ENCODE data around the gene AP3B1.

Gene AP3B1

GRCh38 chr5:78274540-78275197 lies 19.8 kb downstream of the AP3B1 start:
- Histone ChIP-seq H3K9me2 (replicated peaks; ENCODE audit: low read depth, low read length) (no peaks in the 10 kb centered on the region), H3K36me3 (ENCODE audit: insufficient read depth, low read length) (peaks cover 7% of the 10 kb centered on the region; the same call in 1 of the 2 replicates), H3K4me1 (ENCODE audit: insufficient read depth, low read length, poor library complexity, severe bottlenecking) (peaks cover 3% of the 10 kb centered on the region), H2AFZ (ENCODE audit: low read length) (no peak overlapping the region), H3K27me3 (ENCODE audit: insufficient read depth, low read length, poor library complexity, severe bottlenecking) (no peaks in the 10 kb centered on the region), H3F3A (ENCODE audit: low read depth) (no peaks in the 10 kb centered on the region), H3K9me3 (ENCODE audit: insufficient read depth, low read depth, low read length) (no peaks in the 10 kb centered on the region), H3K9ac (ENCODE audit: low read depth, low read length, poor library complexity, severe bottlenecking) (no peak overlapping the region), H3K4me2 (ENCODE audit: low read depth, low read length, poor library complexity, severe bottlenecking) (no peak overlapping the region), H3K79me2 (ENCODE audit: insufficient read depth, low read length) (peaks cover 82% of the 10 kb centered on the region), H3K4me3 (ENCODE audit: low read length, poor library complexity, severe bottlenecking) (no peak overlapping the region), H4K20me1 (ENCODE audit: insufficient read depth, low read length, poor library complexity, severe bottlenecking) (peaks cover 41% of the 10 kb centered on the region)
- TF ChIP-seq EZH2phosphoT487 (IDR thresholded peaks at IDR 0.05; ENCODE audit: borderline replicate concordance) (no peak), CTCF (conservative IDR thresholded peaks at IDR 0.05; ENCODE audit: low read length) (no peak)

DNA sequence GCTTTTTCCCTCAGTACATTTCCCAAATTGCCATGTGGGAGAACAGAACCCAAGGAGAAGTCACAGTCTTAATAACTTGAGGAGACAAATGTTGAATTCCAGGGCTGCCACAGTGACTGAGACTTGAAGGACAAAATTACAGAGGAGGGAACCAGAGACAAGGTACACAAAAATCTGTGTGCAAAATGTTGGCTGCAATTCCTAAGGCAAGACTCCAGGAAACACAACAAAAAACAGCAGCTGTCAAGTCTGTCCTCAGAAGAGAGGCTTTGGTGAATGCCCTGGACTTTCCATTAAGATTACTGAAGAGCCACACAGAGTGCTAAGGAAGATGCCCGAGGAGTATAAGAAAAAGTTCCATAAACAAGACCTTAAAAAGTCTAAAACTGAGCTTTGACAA lies 21.1 kb downstream of the AP3B1 start:
- Histone ChIP-seq H3K79me2 (ENCODE audit: insufficient read depth, low read length) (peaks cover 77% of the 10 kb centered on the region), H3K36me3 (ENCODE audit: insufficient read depth, low read length) (peaks cover 7% of the 10 kb centered on the region; the same call in 1 of the 2 replicates), H3F3A (ENCODE audit: low read depth) (no peaks in the 10 kb centered on the region), H3K4me1 (ENCODE audit: insufficient read depth, low read length, poor library complexity, severe bottlenecking) (no peaks in the 10 kb centered on the region), H3K9me2 (replicated peaks; ENCODE audit: low read depth, low read length) (no peaks in the 10 kb centered on the region), H3K9me3 (ENCODE audit: insufficient read depth, low read depth, low read length) (no peaks in the 10 kb centered on the region), H3K4me3 (ENCODE audit: low read length, poor library complexity, severe bottlenecking) (no peak overlapping the region), H3K27me3 (ENCODE audit: insufficient read depth, low read length, poor library complexity, severe bottlenecking) (no peaks in the 10 kb centered on the region), H4K20me1 (ENCODE audit: insufficient read depth, low read length, poor library complexity, severe bottlenecking) (peaks cover 33% of the 10 kb centered on the region), H3K4me2 (ENCODE audit: low read depth, low read length, poor library complexity, severe bottlenecking) (no peak overlapping the region), H2AFZ (ENCODE audit: low read length) (no peak overlapping the region), H3K9ac (ENCODE audit: low read depth, low read length, poor library complexity, severe bottlenecking) (no peak overlapping the region)
- TF ChIP-seq CTCF (conservative IDR thresholded peaks at IDR 0.05; ENCODE audit: low read length) (no peak), EZH2phosphoT487 (IDR thresholded peaks at IDR 0.05; ENCODE audit: borderline replicate concordance) (no peak)

DNA sequence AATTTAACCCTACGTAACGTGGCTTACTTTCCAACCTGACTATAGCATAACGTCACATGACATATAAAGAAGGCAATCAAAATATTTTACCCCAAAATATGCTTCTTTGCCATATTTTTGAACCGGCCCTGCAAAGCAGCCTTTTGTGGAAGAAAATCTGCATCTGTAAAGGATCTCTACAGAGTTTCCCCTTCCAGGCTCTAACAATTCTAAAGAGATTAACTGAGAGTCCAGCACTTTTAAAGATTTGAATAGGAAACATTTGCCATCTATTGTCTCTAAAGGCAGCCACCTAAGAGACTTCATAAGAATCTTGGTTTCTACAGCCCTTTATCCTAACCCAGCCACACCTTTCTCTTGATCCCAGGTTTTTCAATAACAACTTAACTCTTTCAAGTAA lies 22.7 kb downstream of the AP3B1 start:
- no peaks in the 10 kb centered on the region for H3K4me1 ChIP-seq (ENCODE audit: insufficient read depth, low read length, poor library complexity, severe bottlenecking)
- no peak overlapping the region for H2AFZ ChIP-seq (ENCODE audit: low read length)
- H3K27me3 ChIP-seq (ENCODE audit: insufficient read depth, low read length, poor library complexity, severe bottlenecking): no peaks in the 10 kb centered on the region
- peaks cover 74% of the 10 kb centered on the region for H3K79me2 ChIP-seq (ENCODE audit: insufficient read depth, low read length)
- H3F3A ChIP-seq (ENCODE audit: low read depth): no peaks in the 10 kb centered on the region
- peaks cover 25% of the 10 kb centered on the region for H4K20me1 ChIP-seq (ENCODE audit: insufficient read depth, low read length, poor library complexity, severe bottlenecking)
- no peaks in the 10 kb centered on the region for H3K9me3 ChIP-seq (ENCODE audit: insufficient read depth, low read depth, low read length)
- H3K4me3 ChIP-seq (ENCODE audit: low read length, poor library complexity, severe bottlenecking): no peak overlapping the region
- peaks cover 10% of the 10 kb centered on the region; the same call in 1 of the 2 replicates for H3K36me3 ChIP-seq (ENCODE audit: insufficient read depth, low read length)
- TF ChIP-seq EZH2phosphoT487 (IDR thresholded peaks at IDR 0.05; ENCODE audit: borderline replicate concordance) (no peak), CTCF (conservative IDR thresholded peaks at IDR 0.05; ENCODE audit: low read length) (no peak)
- no peak overlapping the region for H3K4me2 ChIP-seq (ENCODE audit: low read depth, low read length, poor library complexity, severe bottlenecking)
- H3K9me2 ChIP-seq (replicated peaks; ENCODE audit: low read depth, low read length): no peaks in the 10 kb centered on the region
- H3K9ac ChIP-seq (ENCODE audit: low read depth, low read length, poor library complexity, severe bottlenecking): no peak overlapping the region
